Daoy (cell line): ENCODE results near the gene APOBEC3F. TPM values are rescaled to one million over a fixed set of nuclear protein-coding genes. Genes with fewer than 3 reads are reported as not detected.
A peak's percentile ranks its signal among the peaks of the same experiment; 100 is the strongest.
"Not testable (repeated sequence)": the region's sequence is repeated elsewhere in the genome, so short reads cannot be mapped to it uniquely, and the experiment has no call there.

ENCODE experiments used
- DNase-seq: peaks from one replicate; pipeline ENCODE4 v3.0.0-alpha.2; 2015; ENCODE audit warnings: low read depth
- total RNA-seq: library from RNA; depleted of rRNA; stranded (reverse); fragments of >200 nt; shearing (Covaris generic); gene quantifications from 2 replicates; pipeline ENCODE4 v1.2.3, GENCODE V29; 2014

APOBEC3F gene
- total RNA-seq, 1 experiment from 2014 or later: 0.97 TPM

DNA sequence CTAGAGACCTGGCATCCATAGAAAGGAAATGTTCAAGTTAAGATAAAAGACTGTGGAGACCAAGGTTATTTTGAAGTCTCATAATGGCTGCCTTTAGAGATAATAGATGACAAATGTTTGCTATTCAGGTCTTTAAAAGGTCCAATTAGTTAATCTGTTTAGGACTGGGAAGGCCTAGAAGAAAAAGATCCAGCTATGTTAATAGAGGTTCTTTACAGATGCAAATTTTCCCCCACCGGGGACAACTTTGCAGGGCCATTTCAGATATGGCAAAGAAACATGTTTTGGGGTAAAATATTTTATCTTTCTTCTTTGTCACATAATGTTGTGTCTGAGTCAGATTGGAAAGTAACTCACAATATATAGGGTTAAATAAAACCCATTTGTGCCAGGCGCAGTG, 33.3 kb downstream of the APOBEC3F start:
- no peak for DNase-seq

DNA sequence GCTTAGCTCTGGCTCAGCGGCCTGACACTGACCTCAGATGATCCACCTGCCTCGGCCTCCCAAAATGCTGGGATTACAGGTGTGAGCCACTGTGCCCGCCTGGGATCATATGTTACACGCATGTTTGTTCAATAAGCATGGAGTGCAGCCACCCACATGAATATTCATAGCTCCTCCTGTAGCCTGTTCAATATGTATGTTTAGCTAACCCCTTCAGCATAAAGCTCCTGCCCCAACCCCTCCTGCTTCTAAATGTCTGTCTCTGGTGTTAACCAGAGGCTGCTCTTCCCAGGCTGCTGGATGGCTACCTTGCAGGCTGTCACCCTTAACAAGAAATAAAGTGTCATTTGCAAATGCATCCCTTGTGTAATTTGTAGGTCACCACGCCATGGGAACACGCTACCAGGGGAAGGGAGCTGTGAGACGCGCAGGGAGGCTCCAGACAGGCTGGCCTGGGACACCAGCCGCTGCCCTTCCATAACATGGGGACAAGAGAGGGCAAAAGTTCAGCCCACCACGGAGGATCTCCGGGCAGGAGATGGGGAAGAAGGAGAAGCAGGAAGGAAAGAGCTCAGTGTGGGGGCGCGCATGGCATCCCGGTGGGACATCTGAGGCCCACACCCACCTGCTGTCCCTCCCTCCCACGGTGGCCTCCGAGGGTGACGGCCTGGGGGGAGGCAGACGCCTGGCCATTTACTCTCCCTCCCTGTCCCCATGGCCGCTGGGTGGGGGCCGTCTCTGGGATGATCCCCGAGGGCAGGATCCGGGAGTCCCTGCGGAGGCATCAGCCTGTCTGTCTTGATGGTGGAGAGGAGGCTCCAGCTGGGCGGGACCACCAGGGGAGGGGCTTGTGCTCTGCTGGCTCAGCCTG, 35.7 kb downstream of the APOBEC3F start:
- DNase-seq: not testable (repeated sequence)

DNA sequence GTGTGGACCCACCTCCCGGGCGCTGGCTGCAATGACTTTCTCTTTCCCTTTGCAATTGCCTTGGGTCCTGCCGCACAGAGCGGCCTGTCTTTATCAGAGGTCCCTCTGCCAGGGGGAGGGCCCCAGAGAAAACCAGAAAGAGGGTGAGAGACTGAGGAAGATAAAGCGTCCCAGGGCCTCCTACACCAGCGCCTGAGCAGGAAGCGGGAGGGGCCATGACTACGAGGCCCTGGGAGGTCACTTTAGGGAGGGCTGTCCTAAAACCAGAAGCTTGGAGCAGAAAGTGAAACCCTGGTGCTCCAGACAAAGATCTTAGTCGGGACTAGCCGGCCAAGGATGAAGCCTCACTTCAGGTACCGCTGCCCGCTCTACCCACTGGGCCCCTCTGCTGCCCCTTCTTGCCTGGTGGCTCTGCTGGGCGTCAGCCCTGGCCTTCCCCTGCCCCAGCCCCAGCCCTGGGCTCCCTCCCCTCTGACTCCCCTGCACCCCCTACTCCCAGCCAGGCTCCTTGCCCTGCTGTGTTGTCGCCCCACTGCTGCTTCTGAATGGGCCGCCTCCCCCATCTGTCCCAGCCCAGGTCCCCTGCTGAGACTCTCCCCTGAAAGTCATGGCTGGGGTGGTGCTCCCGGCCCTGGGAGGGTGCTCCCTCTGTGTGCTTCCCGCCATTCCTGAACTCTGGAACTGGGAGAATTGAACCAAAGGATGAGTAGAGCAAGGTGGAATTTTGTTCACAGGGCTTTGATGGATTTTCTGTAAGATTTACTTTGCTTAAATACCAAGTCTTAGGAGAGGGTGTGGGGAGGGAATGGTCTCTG, 36.6 kb downstream of the APOBEC3F start, which contains the start of gene APOBEC3G:
TSS of gene APOBEC3G (plus strand) at position 250 of the 815 bp plus-strand sequence. CDS start at position 337, 87 bp downstream.
- peak; percentile 81 for DNase-seq

- DNase-seq: not testable (repeated sequence)
Observed at GRCh38 chr22:39077912-39078311, 37.2 kb downstream of the APOBEC3F start.

DNA sequence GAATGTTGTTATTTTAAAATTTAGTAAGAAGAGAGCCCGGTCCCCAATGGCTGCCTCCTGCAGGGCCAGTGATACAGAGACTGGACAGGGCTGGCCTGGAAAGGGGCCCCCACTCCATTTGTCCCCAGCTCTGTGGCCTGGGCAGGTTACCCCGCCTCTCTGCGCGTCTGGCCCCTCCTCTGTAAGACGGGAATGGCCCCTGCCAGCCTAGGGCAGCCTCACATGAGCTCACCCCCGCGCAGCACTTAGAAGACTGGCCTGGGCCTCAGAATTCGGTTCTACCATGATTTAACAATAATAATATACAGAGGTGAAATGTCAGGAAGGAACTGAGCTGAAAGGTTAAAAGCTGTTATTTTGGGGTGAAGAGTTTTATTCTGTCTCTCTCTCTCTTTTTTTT, 37.7 kb downstream of the APOBEC3F start:
- no peak for DNase-seq

- DNase-seq: not testable (repeated sequence)
Observed at GRCh38 chr22:39079054-39079637, 38.5 kb downstream of the APOBEC3F start.

GRCh38 chr22:39080052-39080762, 39.5 kb downstream of the APOBEC3F start:
- DNase-seq: no peak

DNA sequence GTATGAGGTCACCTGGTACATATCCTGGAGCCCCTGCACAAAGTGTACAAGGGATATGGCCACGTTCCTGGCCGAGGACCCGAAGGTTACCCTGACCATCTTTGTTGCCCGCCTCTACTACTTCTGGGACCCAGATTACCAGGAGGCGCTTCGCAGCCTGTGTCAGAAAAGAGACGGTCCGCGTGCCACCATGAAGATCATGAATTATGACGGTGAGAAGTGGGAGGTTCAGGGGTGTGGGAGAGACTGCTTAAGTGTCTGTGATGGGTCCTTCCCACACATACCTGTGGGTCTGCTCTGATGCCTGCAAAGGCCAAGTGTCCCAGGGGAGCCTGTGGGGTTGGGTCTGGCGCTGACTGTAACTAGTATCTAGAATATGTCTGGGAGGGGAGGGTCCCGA, 40.4 kb downstream of the APOBEC3F start:
- DNase-seq: no peak

DNA sequence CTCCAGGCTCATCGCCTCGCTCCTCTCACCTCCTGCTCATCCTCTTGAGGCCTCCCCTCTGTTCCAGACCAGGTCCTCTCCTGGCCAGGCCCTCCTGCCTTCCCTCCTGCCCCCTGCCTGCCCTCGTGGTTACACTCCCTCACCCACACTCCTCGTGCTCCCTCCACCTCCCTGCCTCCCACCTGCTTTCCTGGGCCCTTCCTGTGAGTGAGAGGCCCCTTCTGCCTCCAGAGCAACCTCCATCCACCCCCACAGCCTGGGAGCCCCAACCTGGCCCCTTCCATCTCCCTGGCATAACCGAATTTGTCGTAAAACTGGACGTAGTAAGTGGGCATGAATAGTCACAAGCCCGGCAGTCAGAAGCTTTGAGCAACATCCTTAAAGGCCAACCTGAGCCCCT, 40.9 kb downstream of the APOBEC3F start:
- no peak for DNase-seq

DNA sequence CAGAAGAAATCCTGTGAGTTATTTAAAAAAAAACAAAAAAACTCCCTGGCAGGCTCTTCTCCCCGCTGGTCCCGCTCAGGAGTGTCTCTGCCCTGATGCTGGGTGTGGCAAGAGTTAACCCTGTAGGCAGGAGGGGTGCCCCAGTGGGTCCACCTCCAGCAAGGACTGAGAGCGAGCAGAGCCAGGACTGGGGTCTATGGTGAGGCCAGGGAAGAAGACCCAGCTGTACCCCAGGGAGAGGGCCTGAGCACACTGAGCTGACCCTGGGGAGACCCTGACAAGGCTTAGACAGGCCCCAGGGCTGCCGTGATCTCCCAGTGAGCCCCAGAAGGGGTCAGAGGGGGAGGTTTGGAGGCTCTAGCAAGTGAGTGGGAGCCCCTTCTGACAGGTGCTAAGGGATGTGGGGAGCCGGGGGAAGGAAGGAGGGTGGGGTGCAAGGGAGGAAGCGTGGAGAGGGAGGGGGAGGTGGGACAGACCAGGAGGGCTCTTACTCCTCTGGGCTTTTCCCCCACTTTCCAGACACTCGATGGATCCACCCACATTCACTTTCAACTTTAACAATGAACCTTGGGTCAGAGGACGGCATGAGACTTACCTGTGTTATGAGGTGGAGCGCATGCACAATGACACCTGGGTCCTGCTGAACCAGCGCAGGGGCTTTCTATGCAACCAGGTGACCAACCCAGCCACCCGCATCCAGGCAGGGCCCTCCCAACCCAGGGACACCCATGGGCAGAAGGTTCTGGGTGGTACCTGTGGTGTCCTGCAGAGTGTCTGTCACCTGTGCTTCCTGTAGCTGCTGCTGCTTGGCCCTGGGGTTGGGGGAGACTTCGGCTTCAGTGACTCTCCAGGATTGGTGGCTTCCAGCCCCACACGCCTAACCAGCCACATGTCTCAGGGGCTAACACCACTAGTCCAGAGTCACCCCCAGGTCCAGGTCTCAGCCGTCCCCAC, 42.8 kb downstream of the APOBEC3F start:
- DNase-seq: no peak

DNA sequence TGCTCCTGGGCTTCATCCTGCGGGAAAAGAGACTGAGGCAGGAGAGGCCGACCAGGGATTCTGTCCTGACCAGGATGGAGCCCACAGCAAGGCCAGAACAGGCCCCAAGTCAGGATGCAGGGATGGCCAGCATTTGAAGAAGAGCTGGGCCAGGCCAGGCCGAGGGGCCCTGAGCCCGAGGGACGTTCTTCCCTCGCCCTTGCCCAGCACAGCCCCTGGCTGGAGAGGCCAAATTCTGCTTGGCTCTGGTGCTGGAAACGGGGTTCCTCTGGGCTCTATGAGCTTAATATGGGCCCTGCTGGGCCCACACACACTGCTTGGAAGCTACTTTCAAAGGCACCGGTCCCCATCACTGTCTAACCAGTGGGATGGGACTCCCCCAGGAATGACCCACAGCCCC, 44.0 kb downstream of the APOBEC3F start:
- DNase-seq: no peak

GRCh38 chr22:39087098-39087497, 46.4 kb downstream of the APOBEC3F start:
- DNase-seq: no peak

DNA sequence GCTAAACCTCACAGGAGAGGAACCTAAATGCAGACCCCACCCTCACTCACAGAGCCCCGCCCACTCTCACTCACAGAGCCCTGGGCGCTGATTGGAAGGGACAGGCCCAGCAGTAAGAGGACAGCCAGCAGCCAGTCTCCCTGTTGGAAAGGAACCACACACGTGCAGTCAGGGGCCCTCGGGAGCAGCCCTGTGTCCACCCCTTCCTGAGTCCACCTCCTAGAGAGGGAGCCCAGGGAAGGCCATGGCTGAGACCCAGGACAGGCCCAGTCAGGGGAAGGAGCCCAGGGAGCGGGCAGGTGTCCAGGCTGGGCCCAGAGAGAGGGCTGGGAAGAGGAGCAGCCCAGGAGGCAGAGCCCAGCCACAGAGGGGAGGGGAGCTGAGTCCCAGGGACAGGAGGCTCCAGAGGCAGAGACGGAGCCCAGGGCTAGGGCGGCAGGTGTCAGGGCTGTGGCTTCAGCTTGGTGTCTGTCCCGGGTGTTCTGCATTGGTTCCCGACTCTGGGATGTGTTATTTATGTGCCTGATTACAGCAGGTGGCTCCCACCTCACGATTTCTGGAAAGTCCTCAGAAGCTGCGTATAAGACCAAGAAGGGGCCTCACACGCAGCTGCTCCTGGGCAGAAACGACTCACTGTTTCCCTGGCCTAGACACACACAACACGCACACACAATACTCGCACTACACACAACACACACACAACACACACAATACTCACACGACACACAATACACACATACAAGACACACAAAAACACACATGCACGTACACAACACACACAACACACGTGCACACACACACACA, 47.4 kb downstream of the APOBEC3F start:
- no peak for DNase-seq

DNA sequence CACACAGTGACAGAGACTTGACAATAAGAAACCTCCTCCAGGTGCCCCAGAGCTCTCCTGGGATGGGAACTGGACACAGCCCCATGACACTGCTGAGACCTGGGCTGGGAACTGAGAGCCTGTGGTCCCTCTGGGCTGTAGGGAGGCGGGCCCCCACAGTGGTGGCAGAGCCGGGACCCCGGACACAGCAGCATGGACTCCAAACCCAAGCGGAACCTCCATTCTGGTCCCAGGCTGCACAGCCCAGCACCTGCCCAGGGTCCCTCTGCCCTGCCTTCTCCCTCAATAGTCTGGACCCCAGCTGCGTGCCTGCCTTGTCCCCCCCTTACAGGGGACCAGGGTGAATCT, 48.0 kb downstream of the APOBEC3F start:
- DNase-seq: no peak

DNA sequence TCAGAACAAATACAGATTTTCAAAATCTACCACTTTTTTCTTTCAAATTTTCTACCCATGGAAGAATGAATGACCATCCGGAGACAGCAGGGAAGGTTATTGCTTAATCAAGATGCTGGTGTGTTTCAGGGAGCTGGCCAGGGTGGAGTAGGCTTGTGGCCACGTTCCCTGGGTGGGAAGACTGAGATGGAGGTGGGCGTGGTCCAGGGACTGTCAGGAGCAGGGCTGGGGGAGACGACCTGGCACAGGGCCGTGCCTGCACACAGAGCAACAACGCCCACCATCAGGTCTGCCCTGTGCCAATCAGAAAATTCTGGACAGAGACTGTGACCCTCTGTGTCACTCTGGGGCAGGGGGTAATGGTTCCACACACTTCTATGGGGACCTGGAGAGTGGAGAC, 49.3 kb downstream of the APOBEC3F start:
- DNase-seq: no peak

- peak; percentile 64 for DNase-seq
Observed at GRCh38 chr22:39090426-39091064, 49.9 kb downstream of the APOBEC3F start.

DNA sequence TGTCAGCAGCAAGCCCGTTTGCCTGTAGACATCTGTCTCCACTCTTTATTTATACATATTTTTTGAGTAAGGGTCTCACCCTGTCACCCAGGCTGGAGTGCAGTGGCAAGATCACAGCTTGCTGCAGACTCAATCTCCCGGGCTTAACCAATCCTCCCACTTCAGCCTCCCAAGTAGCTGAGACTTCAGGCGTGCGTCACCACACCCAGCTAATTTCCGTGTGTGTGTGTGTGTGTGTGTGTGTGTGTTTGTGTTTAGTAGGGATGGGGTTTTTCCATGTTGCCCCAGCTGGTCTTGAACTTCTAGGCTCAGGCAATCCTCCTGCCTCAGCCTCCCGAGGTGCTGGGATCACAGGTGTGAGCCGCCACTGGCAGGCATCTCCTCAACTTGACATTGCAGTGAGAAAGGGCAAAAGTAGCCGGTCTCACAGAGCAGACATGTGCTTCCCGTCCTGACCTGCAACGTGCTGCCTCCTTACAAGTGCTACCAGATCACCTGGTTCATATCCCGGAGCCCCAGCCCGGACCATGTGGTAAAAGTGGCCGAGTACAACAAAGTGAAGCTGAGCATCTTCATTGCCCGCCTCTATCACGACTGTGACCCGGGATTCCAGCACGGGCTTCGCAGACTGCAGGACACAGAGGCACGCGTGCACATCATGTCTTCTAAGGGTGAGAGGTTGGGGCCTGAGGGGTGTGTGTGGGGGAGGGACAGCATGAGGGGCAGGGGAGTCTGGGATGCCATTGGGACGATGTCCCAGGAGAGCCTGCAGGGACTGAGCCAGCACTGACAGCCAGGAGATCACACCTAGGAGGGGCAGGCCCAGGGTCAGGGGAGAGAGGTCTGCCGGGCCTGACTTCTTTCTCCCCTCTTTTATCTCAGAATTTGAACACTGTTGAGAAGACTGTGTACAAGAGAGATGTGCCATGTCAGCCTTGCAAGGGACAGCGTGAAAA, 50.7 kb downstream of the APOBEC3F start:
- no peak for DNase-seq
